Gastroesophageal sphincter (tissue), 4 donors: ENCODE data around the gene IQCF2. TPM values are rescaled to one million over a fixed set of nuclear protein-coding genes. Genes with fewer than 3 reads are reported as not detected.
"Not testable (repeated sequence)": the region's sequence is repeated elsewhere in the genome, so short reads cannot be mapped to it uniquely, and the experiment has no call there.

Source experiments
- ATAC-seq: fragments of 150-250 bp; one replicate; pipeline ENCODE4 v1.9.1; 2016; ENCODE audit warnings: mild to moderate bottlenecking, moderate library complexity
- H3K27ac ChIP-seq, 4 donors: fragments of 200-600 bp; sonication (generic) in 3 of 4; 1 replicate in 3 of 4; 2 replicates in 1 of 4; pipeline ENCODE4 v1.5.1; 2016 to 2019
- H3K27me3 ChIP-seq: fragments of 200-600 bp; sonication (generic); one replicate; pipeline ENCODE4 v1.5.1; 2019
- H3K36me3 ChIP-seq, 2 donors: fragments of 200-600 bp; sonication (generic); one replicate each; pipeline ENCODE4 v1.5.1; 2019; ENCODE audit warnings: control low read depth in 1 of 2
- H3K4me1 ChIP-seq, 3 donors: fragments of 200-600 bp; sonication (generic); 1 replicate in 2 of 3; 2 replicates in 1 of 3; pipeline ENCODE4 v1.5.1; 2016 to 2019; ENCODE audit warnings: control low read depth in 2 of 3
- H3K4me3 ChIP-seq, 2 donors: fragments of 200-600 bp; sonication (generic); one replicate each; pipeline ENCODE4 v1.5.1; 2019; ENCODE audit warnings: mild to moderate bottlenecking in 1 of 2, moderate library complexity in 1 of 2
- H3K9me3 ChIP-seq, 3 donors: fragments of 200-600 bp; sonication (generic); one replicate each; pipeline ENCODE4 v1.5.1; 2017 to 2019; ENCODE audit warnings: control low read depth in 2 of 3
- EP300 ChIP-seq: sonication (generic); formaldehyde crosslinking; IDR thresholded peaks from one replicate; pipeline ENCODE4 v1.6.1; 2017; ENCODE audit warnings: antibody characterized with exemption, mild to moderate bottlenecking
- POLR2A ChIP-seq, 2 donors: fragments of 450-650 bp; IDR thresholded peaks; one replicate each; pipeline ENCODE4 v1.6.1; 2017; ENCODE audit warnings: antibody characterized with exemption in 2 of 2, mild to moderate bottlenecking in 2 of 2, moderate library complexity in 1 of 2
- POLR2AphosphoS5 ChIP-seq: sonication (generic); formaldehyde crosslinking; IDR thresholded peaks from one replicate; pipeline ENCODE4 v1.6.1; 2017; ENCODE audit warnings: antibody characterized with exemption
- WGBS, 2 donors: methylation state at CpG; one replicate each; pipeline ENCODE4 v1.1.5; 2018; ENCODE audit warnings: low coverage in 1 of 2; 5-methylcytosine and 5-hydroxymethylcytosine counted together
- total RNA-seq, 4 donors: library from RNA; depleted of rRNA; stranded (reverse); fragments of >200 nt; gene quantifications; one replicate each; pipeline ENCODE4 v1.1.0, GENCODE V29; 2016
- TF ChIP-seq, protein P1 (sequence below), 4 experiments: fragments of 200-600 bp in 2 of 4; fragments of 450-650 bp in 2 of 4; sonication (generic) in 1 of 4; IDR thresholded peaks; one replicate each; pipeline ENCODE4 v1.5.1; 2017 to 2019; ENCODE audit warnings: antibody characterized with exemption in 4 of 4, mild to moderate bottlenecking in 2 of 4, moderate library complexity in 2 of 4

Gene IQCF2
- total RNA-seq, 4 donors from 2014 or later = not detected

- H3K27me3 ChIP-seq = peaks cover 38% of the 10 kb centered on the region
- no peaks in the 10 kb centered on the region for H3K4me1 ChIP-seq
- no peak for ATAC-seq
- TF ChIP-seq EP300 = no peak
- TF ChIP-seq POLR2AphosphoS5 = no peak
- no peak for TF ChIP-seq POLR2A (IDR thresholded peaks at IDR 0.05)
- TF ChIP-seq, protein P1, sequence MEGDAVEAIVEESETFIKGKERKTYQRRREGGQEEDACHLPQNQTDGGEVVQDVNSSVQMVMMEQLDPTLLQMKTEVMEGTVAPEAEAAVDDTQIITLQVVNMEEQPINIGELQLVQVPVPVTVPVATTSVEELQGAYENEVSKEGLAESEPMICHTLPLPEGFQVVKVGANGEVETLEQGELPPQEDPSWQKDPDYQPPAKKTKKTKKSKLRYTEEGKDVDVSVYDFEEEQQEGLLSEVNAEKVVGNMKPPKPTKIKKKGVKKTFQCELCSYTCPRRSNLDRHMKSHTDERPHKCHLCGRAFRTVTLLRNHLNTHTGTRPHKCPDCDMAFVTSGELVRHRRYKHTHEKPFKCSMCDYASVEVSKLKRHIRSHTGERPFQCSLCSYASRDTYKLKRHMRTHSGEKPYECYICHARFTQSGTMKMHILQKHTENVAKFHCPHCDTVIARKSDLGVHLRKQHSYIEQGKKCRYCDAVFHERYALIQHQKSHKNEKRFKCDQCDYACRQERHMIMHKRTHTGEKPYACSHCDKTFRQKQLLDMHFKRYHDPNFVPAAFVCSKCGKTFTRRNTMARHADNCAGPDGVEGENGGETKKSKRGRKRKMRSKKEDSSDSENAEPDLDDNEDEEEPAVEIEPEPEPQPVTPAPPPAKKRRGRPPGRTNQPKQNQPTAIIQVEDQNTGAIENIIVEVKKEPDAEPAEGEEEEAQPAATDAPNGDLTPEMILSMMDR (IDR thresholded peaks at IDR 0.05) = no peak
- no peak overlapping the region for H3K4me3 ChIP-seq
- H3K36me3 ChIP-seq = no peaks in the 10 kb centered on the region
- H3K9me3 ChIP-seq = no peaks in the 10 kb centered on the region
- H3K27ac ChIP-seq = no peak overlapping the region
- 84 to 89% methylated on average over 10 of the region's 10 CpGs for WGBS, 2 donors
Observed at GRCh38 chr3:51896607-51897305, 35.3 kb downstream of the IQCF2 start.

DNA sequence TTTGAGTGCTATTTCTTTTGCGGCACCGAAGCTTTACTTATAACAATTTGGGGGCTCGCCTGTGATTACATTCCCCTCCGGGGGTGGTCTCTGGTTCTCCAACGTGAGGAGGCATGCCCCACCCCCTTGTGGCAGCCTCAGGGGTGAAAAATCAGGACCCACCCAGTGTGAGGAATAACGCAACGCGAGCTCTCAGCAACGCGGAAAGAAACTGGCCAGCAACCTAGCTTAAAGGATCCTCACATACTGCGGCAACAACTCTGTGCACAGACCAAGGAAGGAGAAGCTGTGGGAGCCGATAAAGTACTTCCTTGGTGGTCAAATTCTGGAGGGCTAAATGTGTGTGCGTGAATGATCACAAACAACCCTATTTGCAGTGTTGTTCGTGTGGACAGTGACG lies 36.0 kb downstream of the IQCF2 start:
- Histone ChIP-seq H3K27me3 (peaks cover 32% of the 10 kb centered on the region), H3K4me1 (no peaks in the 10 kb centered on the region), H3K36me3 (no peaks in the 10 kb centered on the region), H3K4me3 (no peak overlapping the region), H3K27ac (no peak overlapping the region), H3K9me3 (no peaks in the 10 kb centered on the region)
- no peak for ATAC-seq
- TF ChIP-seq POLR2A (IDR thresholded peaks at IDR 0.05) = no peak
- TF ChIP-seq POLR2AphosphoS5 = no peak
- no peak for TF ChIP-seq EP300
- TF ChIP-seq, protein P1 (IDR thresholded peaks at IDR 0.05) = no peak
- WGBS, 2 donors = 100% methylated on average over 3 to 6 of the region's 15 CpGs

DNA sequence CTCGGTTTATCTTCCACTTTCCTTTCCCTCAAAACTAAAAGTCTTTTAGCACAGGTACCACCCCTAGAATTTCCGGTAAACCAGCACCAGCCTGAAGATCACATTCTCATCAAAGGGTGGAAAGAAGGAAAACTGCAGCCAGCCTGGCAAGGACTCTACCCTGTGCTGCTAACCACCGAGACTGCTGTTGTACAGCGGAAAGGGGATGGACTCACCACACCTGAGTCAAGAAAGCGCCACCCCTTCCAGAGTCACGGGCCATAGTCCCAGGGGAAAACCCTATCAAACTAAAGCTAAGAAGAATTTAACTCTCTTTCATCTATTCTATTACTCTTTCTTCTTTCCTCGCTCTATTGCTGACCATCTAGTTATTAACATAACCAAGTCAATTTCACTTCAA lies 38.6 kb downstream of the IQCF2 start:
- ATAC-seq, H3K4me3 ChIP-seq, H3K36me3 ChIP-seq, H3K27ac ChIP-seq, H3K4me1 ChIP-seq, H3K9me3 ChIP-seq: not testable (repeated sequence)
- peaks cover 20% of the 10 kb centered on the region for H3K27me3 ChIP-seq
- WGBS, 2 donors = 51 to 71% methylated on average over 4 to 6 of the region's 7 CpGs

DNA sequence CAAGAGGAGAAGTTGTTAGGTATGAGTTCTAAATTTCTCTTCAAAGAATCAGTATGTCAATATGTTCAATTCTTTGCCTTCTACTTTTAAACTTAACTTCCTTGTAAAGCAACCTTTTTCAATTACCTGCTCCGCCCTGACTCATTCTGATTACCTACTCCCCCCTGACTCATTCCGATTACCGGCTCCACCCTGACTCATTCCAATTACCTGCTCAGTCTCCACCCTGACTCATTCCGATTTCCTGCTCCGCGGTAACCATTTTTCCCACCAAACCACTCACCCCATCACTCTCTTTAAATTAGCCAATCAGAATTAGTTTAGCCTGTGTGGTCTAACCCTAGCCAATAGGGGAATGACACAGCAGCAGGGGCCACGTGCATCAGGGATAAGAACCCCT lies 40.9 kb downstream of the IQCF2 start:
- WGBS, 2 donors = 75 to 93% methylated on average over 3 to 6 of the region's 7 CpGs

DNA sequence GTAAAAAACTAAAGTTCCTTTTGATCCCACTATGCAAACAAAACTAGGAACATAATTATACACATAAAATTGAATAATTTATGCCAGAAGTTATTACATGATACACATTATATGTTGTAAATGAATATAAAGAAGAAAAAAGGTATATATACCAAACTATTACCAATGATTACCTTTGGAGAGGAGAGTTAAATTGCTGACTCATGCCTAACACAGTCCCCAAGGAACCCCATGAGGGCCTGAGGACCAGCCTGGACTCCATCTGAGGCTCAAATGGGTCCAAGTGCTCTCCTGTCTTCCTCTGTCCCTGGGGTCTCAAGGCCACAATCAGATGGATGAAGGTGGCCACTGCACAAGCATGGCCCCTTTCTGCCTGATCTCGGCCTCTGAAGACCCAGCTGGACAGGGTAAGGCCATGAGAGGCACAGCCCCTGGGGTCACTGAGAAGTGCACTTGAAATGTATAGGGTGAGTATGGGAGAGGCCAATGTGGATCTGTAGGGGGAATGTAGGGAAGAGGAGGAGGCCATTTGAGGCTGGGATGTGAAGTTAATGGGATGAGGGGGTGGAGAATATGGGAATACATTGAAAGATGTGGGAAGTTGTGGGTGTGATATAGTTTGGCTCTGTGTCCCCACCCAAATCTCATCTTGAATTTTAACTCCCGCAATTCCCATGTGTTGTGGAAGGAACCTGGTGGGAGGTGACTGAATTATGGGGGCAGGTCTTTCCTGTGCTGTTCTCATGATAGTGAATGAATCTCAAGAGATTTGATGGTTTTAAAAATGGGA lies 42.8 kb downstream of the IQCF2 start:
- H3K4me1 ChIP-seq = no peaks in the 10 kb centered on the region
- 100% methylated on average over 1 of the region's 2 CpGs for WGBS, 2 donors
- H3K9me3 ChIP-seq = peaks cover 0 to 5% (median 0%) of the 10 kb centered on the region in 3 donors
- no peak for TF ChIP-seq POLR2A (IDR thresholded peaks at IDR 0.05)
- TF ChIP-seq, protein P1 (IDR thresholded peaks at IDR 0.05) = no peak
- TF ChIP-seq EP300 = no peak
- TF ChIP-seq POLR2AphosphoS5 = no peak
- no peak overlapping the region for H3K27ac ChIP-seq
- no peaks in the 10 kb centered on the region for H3K36me3 ChIP-seq
- peaks cover 19% of the 10 kb centered on the region for H3K27me3 ChIP-seq
- no peak overlapping the region for H3K4me3 ChIP-seq
- no peak for ATAC-seq

More for the DNA sequence above, 40.9 kb downstream of the IQCF2 start:
- ATAC-seq, H3K4me3 ChIP-seq, H3K27ac ChIP-seq, H3K9me3 ChIP-seq, H3K4me1 ChIP-seq, H3K36me3 ChIP-seq: not testable (repeated sequence)
- peaks cover 15% of the 10 kb centered on the region for H3K27me3 ChIP-seq

DNA sequence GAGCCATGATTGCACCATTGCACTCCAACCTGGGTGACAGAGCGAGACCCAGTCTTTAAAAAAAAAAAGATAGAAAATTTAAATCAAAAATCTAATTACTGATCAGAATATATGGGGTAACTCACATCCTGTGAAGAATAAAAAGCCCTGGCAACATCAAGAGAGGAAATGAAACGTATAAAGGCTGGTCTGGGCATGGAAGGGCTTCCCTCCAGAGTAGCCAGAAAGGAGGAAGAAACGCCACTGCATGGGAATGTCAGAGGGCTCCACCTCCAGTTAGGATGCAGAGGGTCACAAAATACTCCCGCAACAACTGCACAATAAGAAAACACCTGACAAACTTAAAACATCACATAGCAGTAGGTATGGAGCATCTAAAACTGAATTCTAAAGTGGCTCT lies 46.6 kb downstream of the IQCF2 start:
- peaks cover 0 to 5% (median 0%) of the 10 kb centered on the region in 3 donors for H3K9me3 ChIP-seq
- H3K4me3 ChIP-seq = no peak overlapping the region
- 69 to 70% methylated on average over 2 to 4 of the region's 4 CpGs for WGBS, 2 donors
- no peaks in the 10 kb centered on the region for H3K36me3 ChIP-seq
- no peak overlapping the region for H3K27ac ChIP-seq
- H3K4me1 ChIP-seq = no peaks in the 10 kb centered on the region
- TF ChIP-seq POLR2A (IDR thresholded peaks at IDR 0.05) (no peak), POLR2AphosphoS5 (no peak), EP300 (no peak)
- TF ChIP-seq, protein P1 (IDR thresholded peaks at IDR 0.05) = no peak
- no peak for ATAC-seq
- H3K27me3 ChIP-seq = peaks cover 19% of the 10 kb centered on the region
